Measurements from ENCODE around the gene PLPPR3. TPM values are rescaled to one million over a fixed set of nuclear protein-coding genes. Genes with fewer than 3 reads are reported as not detected.

The PLPPR3 gene
- total RNA-seq, 1 donor from 2014 or later, result not detected

GRCh38 chr19:797528-798414 is 24.0 kb downstream of the PLPPR3 start:
- intact Hi-C loops (cut with micrococcal nuclease), result loop anchor here (1.0 to 5.0 kb wide), 7 partner anchors 75 to 443 kb away; partner anchors contain the start of genes ATP5F1D, GPX4, RNF126 and RNU6-2

GRCh38 chr19:796692-797527 is 24.8 kb downstream of the PLPPR3 start, which contains the start of gene PTBP1:
PTBP1 (plus strand) TSS chr19:797452; CDS start chr19:797498, 46 bp downstream.
- intact Hi-C loops (cut with micrococcal nuclease), result loop anchor here (1.0 to 5.0 kb wide), 7 partner anchors 76 to 444 kb away; partner anchors contain the start of genes ATP5F1D, GPX4, RNF126 and RNU6-2

GRCh38 chr19:795691-796581 is 25.8 kb downstream of the PLPPR3 start:
- intact Hi-C loops (cut with micrococcal nuclease), result loop anchor here (2.0 to 5.0 kb wide), 3 partner anchors 77 to 445 kb away; partner anchors contain the start of genes ATP5F1D and GPX4

- intact Hi-C loops (cut with micrococcal nuclease), result loop anchor here (5.0 kb wide), 1 partner anchor 307 kb away; the partner anchor contains the start of gene GPX4
Observed at GRCh38 chr19:795073-795611, 26.6 kb downstream of the PLPPR3 start.

GRCh38 chr19:793806-794205 is 27.9 kb downstream of the PLPPR3 start:
- intact Hi-C loops (cut with micrococcal nuclease), result no loop called here

GRCh38 chr19:792306-792885 is 29.4 kb downstream of the PLPPR3 start:
- intact Hi-C loops (cut with micrococcal nuclease), result no loop called here

GRCh38 chr19:791567-792305 is 30.0 kb downstream of the PLPPR3 start:
- intact Hi-C loops (cut with micrococcal nuclease), result no loop called here

- intact Hi-C loops (cut with micrococcal nuclease), result no loop called here
Observed at GRCh38 chr19:791007-791566, 30.7 kb downstream of the PLPPR3 start.

GRCh38 chr19:789701-790060 is 32.1 kb downstream of the PLPPR3 start:
- intact Hi-C loops (cut with micrococcal nuclease), result no loop called here

GRCh38 chr19:788983-789700 is 32.6 kb downstream of the PLPPR3 start:
- intact Hi-C loops (cut with micrococcal nuclease), result no loop called here

GRCh38 chr19:788686-788982 is 33.1 kb downstream of the PLPPR3 start:
- intact Hi-C loops (cut with micrococcal nuclease), result no loop called here

GRCh38 chr19:787536-787935 is 34.2 kb downstream of the PLPPR3 start:
- intact Hi-C loops (cut with micrococcal nuclease), result no loop called here

GRCh38 chr19:784541-784940 is 37.2 kb downstream of the PLPPR3 start:
- intact Hi-C loops (cut with micrococcal nuclease), result no loop called here

- intact Hi-C loops (cut with micrococcal nuclease), result no loop called here
Observed at GRCh38 chr19:782878-783668, 38.7 kb downstream of the PLPPR3 start.

GRCh38 chr19:782185-782877 is 39.4 kb downstream of the PLPPR3 start:
- intact Hi-C loops (cut with micrococcal nuclease), result no loop called here

- intact Hi-C loops (cut with micrococcal nuclease), result no loop called here
Observed at GRCh38 chr19:781800-782184, 40.0 kb downstream of the PLPPR3 start.

- intact Hi-C loops (cut with micrococcal nuclease), result no loop called here
Observed at GRCh38 chr19:780935-781334, 40.8 kb downstream of the PLPPR3 start.
